Activated CD4-positive, alpha-beta T cell treated with anti-CD3 and anti-CD28 coated beads, Interleukin-2, Interleukin-4, amounts not matched to agents 100 ng/mL and 50 ng/mL, durations not matched to agents 16 hours and 8 hours (primary cell): ENCODE measurements around the gene APBB2.

Experiments used
- DNase-seq: peaks from one replicate; pipeline ENCODE4 v3.0.0-alpha.2; 2020; ENCODE audit warnings: low spot score

Gene APBB2

DNA sequence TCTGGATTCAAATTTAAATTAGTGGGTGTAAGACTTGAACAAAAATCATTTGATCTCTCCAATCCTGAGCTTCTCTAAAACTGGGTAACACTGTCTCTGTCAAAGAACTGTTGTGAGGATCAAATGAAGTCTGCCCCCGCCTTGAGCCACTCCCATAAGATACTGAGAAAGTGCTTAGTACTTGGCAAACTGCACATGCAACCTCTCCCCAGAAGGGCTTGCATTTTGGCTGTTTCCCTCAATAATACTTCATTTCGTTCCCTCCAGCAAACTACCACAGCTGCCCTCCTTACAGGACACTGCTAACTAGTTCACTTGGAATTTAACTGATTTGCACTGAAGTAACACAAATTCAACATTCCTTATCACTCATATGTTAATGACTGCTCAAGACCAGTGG, 79.8 kb downstream of the APBB2 start:
- DNase-seq, result no peak

DNA sequence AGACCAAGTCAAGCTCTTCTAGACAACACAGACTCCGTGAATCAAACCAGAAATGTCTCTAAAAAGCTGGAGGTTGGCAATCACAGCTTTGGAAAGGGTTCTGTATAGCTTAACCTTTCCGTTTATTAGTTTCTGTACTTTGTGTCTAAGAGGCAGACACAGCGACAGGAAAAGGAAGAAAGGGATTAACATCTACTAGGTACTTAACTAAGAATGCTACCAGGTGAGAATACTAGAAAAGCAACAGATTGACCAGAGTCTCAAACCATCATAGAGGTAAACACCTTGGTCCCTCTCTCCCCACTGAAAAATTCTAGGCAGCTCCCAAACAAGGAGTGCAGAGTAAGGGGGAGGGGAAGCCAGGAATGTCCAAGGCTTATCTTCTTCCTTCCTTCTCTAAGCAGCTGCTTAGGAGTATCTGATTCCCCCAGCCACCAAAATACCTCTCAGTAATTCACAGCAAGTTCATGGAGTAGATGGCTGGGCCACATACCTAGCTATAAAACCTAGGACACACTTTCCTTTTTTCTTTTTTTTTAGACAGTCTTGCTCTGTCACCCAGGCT, 80.8 kb downstream of the APBB2 start:
- DNase-seq, result no peak

DNA sequence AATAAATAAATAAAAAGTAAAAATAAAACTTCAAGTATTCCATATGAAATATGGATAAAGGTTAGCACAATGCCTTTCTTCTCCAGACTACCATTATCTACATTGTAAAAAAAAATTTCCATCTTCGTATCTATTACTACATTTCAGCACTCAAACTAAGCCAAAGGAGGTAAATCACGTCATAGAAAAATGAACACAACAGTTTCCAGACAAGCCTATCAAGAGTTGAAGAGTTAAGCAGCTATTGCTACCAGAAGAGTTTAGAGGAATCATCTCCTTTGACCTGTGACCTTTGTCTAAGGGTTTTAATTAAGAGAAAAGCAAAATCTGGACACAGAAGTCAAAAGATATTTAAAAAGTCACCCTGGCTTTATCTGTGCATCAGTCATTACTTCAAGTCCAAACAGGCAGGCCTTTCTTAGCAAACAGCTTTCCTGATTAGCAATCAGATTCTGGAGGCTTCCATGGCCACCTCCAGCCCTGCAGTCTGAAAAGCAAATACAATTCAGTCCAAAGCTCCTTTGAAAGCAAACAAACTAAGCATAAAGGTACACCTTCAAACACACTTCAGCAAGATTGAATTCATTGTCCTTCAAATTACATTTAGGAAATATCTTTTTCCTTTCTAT, 82.2 kb downstream of the APBB2 start:
- no peak for DNase-seq

DNA sequence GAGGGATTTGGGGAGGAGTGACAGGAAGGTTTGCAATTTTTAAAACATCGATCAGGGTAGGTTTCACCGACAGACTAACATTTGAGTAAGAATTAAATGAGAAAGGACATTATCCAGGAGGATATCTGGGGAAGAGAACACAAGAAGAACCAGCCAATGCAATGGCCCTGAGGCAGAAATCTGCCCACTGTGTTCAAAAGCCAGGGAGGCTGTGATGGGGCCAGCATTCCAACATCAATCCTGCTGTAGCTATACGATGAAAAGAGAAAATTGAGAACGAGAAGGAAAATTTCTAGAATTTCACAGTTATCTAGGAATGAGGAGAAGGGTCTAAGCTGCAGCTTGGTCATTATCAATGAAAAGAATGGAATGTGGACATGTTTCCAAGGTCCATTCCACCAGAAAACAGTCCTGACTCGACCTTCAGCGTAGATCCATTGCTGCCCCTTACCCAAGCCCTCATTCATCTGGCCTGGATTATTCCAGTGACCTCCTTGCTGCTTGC, 84.4 kb downstream of the APBB2 start:
- DNase-seq, result no peak

DNA sequence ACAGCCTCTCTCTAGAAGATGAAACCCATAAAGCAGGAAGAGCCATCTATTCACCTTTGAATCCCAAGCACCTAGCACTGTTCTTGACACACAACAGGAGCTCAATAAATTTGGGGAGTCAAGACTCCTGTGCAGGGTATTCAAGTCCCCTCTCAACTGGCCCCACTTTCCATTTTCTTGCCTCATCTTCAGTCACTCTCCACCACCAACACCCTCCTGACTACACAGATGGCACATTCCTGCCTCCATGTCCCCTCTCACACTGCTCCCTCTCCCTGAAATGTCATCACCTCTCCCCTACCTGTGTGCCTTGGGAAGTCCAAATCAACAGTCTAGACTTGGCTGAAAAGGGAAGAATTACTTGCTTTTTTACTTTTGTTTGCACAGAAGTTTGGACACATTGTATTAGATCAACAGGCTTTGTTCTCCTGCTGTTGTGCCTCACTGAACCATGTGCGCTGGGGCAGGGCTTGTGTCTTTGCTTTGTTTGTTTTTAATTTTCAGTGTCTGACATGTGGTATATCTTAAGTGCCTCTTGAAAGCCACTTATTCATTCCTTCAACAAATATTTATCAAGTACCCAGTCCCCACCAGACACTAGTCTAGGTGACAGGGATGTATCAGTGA, 85.1 kb downstream of the APBB2 start:
- DNase-seq, result no peak

DNA sequence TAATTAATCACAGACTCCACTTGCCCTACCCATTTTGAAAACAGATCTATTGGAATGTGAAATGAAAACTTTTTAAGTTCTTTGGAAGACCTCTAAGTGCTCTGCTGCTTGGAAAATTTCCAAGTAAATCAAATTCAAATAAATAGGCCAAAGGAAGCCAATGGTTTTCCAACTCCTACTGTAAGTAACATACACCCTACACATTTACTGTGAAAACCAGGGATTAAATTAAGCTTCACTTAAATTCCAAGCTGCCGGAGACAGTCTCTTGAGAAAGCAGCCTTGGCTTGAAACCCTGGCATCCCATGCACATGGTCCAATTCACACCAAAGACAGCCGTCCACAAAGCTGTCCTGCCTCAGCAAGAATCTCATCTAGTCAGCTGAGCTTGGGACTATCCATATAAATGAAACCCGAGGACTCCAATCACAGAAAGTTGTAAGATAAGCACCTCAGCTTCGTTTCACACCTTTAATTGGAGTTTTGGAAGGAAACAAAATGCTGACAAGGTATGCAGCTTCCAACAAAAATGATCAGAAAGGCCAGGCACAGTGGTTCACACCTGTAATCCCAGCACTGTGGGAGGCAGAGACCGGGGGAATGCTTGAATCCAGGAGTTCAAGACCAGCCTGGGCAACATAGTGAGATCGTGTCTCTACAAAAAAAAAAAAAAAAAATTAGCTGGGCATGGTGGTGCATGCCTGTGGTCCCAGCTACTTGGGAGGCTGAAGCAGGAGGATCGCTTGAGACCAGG, 88.6 kb downstream of the APBB2 start:
- no peak for DNase-seq

DNA sequence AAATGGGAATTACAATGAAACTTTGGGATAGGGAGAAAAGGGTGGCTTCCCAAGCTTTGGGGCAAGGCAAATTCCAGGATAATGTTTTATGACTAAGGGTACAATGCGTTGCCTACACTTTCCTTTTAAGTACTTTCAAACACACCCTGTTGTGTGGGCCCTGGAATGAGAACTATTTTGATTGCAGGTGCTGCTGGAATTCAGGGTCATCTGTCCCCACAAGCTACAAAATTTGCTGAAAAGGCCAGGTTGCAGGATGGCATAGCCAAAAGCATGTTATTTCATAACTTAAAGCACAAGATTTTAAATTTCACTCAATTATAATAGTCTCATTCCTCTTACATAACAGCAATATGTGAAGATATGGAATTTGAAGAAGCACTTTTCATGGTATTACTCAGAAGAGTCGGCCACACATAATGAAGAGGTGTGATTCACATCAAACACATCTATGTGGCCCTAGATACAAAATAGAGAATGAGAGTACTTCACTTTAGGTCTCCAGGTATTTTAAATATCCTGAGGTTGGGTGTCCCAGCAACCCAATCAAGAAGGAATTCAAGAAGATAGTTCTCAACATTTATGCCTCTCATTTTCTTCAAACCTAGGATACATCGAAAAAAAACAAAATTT, 89.3 kb downstream of the APBB2 start:
- no peak for DNase-seq

DNA sequence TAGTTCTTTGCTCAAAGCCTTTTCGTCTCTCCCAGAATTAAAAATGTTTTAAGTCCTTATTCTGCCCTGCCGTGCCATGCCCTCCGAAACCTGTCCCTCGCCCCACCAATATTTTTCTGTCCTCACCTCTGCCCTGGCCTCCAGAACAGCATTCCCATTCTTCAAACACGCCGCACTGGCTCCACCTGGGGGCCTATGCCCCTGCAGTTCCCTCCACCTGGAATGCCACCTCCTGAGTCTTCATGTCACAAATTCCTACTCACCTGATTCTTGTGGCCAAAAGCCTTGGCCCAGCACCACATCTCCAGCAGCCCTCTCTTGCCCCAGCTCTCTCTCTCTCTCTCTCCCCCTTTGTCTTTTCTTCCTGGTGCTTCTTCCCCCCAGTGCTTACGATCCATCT, 91.6 kb downstream of the APBB2 start:
- DNase-seq, result no peak

DNA sequence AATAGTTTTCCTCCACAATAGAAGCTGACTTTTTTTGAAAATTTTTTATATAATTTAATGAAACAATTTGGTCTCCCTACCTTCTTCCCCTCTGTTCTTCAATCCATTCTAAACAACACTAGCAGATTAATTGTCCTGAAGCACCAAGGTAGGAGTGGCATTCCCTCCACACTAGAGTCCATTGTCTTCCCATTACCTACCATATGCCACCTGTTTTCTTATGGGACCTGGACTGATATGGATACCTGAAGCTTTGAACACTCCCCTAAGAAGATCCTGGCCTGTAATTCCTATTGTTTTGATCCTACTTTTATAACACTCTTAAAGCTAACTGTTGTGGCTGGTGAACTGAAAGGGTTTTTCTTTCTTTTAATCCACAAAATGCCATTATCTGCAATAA, 92.0 kb downstream of the APBB2 start:
- DNase-seq, result no peak

DNA sequence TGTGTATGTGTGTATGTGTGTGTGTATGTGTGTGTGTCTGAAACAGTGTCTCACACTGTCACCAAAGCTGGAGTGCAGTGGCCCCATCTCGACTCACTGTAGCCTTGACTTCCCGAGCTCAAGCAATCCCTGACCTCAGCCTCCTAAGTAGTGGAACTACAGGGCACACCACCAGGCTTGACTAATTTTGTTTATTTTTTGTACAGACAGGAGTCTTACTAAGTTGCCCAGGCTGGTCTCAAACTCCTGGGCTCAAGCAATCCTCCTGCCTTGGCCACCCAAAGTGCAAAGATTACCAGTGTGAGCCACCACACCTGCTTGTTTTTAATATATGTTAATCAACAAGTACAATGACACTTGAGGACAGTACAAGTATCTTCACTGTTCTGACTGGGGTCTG, 92.4 kb downstream of the APBB2 start:
- no peak for DNase-seq

DNA sequence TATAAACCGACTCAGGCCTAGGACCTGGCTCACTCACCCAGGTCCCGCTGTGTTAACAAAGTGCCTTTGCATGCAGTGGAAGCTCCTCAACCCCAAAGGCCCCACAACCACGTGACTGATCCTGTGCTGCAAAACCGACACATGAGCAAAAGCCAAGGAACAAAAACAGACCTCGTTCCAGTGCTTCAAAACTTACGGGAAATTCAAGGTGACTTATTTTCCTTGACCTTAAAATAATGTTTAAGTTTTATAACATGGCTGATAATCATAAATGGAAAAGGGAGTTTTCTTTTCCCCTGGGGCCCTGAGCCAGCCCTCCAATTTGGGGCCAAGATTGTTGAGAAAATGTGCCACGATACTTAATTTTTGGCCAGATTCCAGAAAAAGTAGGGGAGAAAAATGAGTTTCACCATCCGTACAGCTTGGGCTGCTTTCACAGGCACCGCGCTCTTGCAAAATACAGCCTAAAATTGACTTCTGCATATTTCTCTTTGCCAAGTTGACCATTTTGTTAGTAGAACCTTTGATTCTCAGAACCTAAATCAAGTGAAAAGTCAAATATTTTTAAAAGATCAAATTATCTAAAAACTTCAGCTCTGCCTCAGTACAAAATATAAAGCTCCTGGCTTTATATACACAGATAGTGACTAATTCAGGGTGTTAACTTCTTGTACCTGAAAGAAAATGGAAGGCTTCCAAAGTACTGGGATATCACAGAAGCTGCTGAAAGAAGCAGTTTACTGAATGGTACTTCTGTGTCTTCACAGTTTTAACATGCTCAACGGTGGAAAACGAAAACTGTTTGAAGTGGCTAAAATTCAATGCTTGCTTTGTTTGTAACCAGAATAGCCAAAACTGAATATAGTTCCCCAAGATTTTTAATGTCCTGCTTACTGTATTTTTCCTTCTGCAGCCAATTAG, 93.8 kb downstream of the APBB2 start:
- DNase-seq, result no peak

DNA sequence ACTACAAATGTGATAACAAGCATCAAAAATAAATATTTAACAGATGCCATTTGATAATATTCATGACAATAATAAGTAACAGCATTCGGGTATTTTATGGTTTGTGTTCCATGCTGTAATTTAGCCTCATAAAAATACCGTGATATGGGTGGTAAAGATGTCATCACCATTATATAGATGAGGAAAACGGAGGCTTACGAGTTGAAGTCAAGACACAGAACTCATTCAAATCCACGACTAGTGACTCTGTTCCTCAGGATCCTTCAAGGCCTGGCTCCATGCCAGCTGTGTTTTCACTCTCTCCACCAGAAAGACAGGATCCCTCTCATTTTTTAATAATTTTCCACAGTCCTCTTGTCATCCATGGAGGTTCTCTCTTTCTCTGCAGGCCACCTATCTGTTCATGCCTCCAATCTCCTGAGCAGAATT, 94.5 kb downstream of the APBB2 start:
- no peak for DNase-seq

DNA sequence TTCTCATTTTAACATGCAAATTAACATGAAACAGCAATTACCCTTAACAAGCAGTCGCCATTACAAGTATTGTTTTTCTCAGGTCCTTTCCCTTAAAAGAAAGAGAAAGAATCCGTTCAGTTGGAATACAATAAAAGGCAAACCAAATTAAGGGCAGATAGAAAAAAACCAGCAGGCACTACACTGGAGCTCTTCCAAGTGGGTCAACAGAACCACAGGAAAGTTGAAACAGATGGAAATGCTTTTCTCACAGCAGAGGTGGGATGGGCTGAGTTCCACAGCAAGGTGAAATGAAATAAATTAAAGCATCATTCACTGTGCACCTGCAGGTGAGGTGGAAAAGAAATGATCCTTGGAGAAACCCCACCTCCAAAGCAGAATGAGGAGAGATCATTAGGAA, 102.6 kb downstream of the APBB2 start:
- DNase-seq, result no peak

DNA sequence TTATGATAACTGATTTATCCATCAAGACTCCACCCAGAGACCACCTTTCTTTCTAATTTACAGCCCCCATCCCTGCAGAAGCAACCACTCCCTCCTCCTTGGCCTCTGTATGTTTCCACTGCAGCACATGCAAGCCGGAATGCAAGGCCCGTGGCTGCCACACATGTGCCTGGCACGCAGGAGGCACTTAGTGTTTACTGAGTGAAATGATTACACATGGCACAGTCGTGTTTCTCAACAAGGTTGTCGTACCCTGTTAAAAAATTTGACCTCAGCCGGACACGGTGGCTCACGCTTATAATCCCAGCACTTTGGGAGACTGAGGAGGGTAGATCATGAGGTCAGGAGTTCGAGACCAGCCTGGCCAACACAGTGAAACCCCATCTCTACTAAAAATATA, 104.3 kb downstream of the APBB2 start:
- DNase-seq, result no peak

DNA sequence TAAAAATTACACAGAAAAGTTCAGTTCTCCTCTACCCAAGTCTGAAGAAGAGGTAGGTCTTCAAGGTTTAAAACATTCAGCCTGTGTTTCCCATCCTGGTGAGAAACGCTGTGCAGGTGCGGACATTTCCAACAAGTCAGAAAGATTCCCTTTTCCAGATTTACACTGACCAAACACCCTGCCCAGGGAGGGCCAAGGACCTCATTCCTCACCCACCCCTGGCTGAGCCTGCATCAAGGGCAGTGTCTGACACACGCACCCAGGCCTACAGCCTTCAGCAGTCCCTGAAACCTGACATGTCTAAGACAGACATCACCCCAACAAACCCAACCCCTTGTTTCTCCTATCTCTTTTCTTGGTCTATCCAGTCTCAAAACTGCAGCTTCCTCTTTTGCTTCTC, 105.9 kb downstream of the APBB2 start:
- no peak for DNase-seq

DNA sequence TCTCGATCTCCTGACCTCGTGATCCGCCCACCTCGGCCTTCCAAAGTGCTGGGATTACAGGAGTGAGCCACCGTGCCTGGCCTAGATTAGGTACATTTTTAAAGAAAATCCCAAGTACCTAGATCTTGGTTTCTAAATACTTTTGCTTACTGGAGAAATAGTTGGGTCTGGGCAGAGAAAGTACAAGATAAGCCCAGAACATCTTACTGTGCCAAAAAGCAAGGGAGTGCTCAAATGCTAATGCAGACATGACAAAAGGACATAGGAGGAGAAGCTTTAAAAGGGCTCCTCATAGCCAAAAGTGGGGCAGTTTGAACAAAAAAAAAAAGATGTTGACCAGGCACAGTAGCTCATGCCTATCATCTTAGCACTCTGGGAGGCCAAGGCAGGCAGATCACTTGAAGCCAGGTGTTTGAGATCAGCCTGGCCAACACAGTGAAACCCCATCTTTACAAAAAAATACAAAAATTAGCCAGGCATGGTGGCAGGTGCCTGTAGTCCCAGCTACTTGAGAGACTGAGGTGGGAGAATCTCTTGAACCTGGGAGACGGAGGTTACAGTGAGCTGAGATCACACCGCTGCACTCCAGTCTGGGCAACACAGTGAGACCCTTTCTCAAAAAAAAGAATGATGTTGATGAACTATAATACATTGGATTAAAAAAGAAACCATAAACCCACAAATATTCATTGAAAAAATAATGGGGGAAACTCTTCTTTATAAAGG, 107.5 kb downstream of the APBB2 start:
- no peak for DNase-seq

DNA sequence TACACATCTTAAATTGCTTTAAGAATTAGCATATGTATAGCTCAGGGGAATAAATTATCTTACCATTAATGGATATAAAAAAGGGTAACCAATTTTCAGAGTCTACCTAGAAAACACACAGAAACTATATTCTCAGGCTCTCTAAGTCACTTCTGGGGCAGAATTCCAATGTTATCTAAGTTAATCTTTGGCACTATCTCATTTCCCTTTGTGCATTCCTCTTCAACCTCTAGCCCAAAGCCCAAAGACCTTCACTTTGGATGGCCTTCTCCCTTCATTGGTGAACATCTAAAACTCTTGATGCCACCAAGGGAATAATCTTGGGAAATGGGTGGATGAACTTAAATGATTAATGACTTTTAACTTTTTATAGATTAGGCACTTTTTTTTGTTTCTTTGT, 108.3 kb downstream of the APBB2 start:
- DNase-seq, result no peak

DNA sequence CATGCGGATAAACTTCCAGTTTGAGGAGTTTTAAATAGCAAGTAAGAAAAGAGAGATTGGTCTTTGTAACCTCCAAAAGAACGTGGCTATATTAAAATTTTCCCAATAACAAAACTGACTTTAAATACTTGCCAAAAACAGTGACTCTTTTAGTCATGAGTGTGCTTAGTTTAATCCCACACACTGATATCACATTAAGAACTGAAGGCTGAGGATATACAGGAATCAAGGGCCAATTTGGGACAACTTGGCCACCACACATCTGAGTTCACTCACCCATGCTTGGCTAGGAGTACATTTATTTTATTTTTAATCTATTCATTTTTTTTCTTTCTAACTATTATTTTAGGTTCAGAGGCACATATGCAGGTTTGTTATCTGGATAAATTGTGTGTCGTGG, 110.2 kb downstream of the APBB2 start:
- no peak for DNase-seq

DNA sequence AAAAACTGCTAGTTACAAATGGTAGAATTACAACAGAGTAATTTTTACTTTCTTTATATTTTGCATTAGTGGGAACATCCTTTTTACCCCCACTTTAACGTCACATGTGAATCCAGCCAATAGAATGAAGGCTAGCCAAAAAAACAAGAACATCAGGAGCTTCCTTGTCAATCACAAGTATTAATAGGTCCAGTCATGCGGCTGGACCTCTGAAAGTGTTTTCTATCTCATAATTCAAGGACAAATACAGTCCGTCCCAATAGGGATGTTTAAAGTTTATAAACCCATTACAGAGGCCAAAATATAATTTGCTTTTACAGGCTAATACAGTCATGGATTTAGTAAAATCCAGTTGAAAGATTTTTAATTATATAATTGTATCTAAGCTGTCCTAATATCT, 110.7 kb downstream of the APBB2 start:
- no peak for DNase-seq

DNA sequence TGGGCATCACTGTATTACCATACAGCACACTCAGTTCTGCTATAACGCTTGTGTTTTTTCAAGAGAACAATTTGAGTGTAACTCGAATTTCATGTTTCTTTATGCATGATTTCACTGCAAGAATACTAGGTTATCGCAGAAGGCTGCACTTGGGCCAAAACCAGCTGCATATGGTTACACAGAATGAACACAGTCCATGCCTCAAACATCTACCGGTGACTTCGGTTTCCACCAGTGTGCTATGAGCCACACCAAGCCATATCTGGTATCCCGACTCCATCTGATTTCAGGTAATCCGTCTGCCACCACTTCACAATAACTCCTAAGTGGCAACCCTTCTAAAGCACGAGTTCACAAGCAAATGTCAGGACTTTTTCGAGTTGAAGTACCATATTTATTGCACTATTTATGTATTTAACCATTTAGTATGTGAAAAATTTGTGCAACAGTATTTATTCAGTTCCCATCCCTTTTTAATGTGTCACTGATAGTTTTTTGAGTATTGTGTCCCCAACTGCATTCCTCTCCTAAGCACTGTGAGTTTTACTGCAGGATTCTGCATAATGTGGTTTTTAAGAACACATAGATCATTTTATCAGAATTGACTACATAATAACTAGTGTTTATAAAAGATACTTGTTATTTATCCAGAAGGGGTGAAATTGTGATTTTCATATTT, 111.8 kb downstream of the APBB2 start:
- DNase-seq, result no peak
